Colonic mucosa (tissue), 4 donors: ENCODE measurements around the gene NELFB. TPM values are rescaled to one million over a fixed set of nuclear protein-coding genes. Genes with fewer than 3 reads are reported as not detected.

Source experiments
- DNase-seq: peaks from one replicate; pipeline ENCODE4 v3.0.0-alpha.2; 2020
- H3K27ac ChIP-seq: fragments of 200-600 bp; one replicate; pipeline ENCODE4 v1.8.0; 2021
- H3K27me3 ChIP-seq: fragments of 200-600 bp; one replicate; pipeline ENCODE4 v1.8.0; 2021
- H3K36me3 ChIP-seq: fragments of 200-600 bp; one replicate; pipeline ENCODE4 v1.8.0; 2021
- H3K4me1 ChIP-seq: fragments of 200-600 bp; one replicate; pipeline ENCODE4 v1.8.0; 2021; ENCODE audit warnings: mild to moderate bottlenecking
- H3K4me3 ChIP-seq: fragments of 200-600 bp; one replicate; pipeline ENCODE4 v1.8.0; 2021
- H3K9ac ChIP-seq, 2 donors: one replicate each; pipeline ENCODE4 v1.7.0; 2013; ENCODE audit warnings: control low read depth in 2 of 2, low read depth in 2 of 2, low read length in 2 of 2
- H3K9me3 ChIP-seq: fragments of 200-600 bp; one replicate; pipeline ENCODE4 v1.8.0; 2021
- CTCF ChIP-seq: fragments of 200-600 bp; IDR thresholded peaks from one replicate; pipeline ENCODE4 v1.8.0; 2022; ENCODE audit warnings: antibody characterized with exemption, mild to moderate bottlenecking
- intact Hi-C: fragments of 100-400 bp; cut with DNase I; formaldehyde crosslinking; loops from one replicate; pipeline ENCODE4 v1.14.1; 2022
- total RNA-seq, 2 donors: library from RNA; stranded (reverse); fragmentation: NEBNext Ultra II Directional in 1 of 2; extraction: Animal tissue kit (Norgen Biotek cat#: 25700) in 1 of 2; gene quantifications; one replicate each; pipeline ENCODE4 v1.2.1, GENCODE V29; 2021
- donor health status: healthy.
- donor health status: DM: no; HTN: no; CAD: no.
- donor health status: DM: no; HTN: no; CAD: no.

Gene NELFB
- total RNA-seq, 2 donors from 2014 or later = 62.1 to 87.1 TPM

- H3K27ac ChIP-seq = peak within 1 kb of the TSS; percentile 98
- H3K9ac ChIP-seq = peak within 1 kb of the TSS; percentile 85 to 99
- H3K4me3 ChIP-seq = peak within 1 kb of the TSS; percentile 66
- H3K4me1 ChIP-seq = peaks cover 35% of the 10 kb centered on the region
- no peak for TF ChIP-seq CTCF
- intact Hi-C loops = loop anchor here (5.0 kb wide), 1 partner anchor 105 kb away; no protein-coding TSS in a partner anchor
- H3K36me3 ChIP-seq = no peaks in the 10 kb centered on the region
- DNase-seq = peak; percentile 95
- no peaks in the 10 kb centered on the region for H3K9me3 ChIP-seq
- H3K27me3 ChIP-seq = peaks cover 11% of the 10 kb centered on the region
Measured at GRCh38 chr9:137302118-137302448, 47.0 kb downstream of the NELFB start, which contains the start of gene NRARP. NRARP (minus strand) TSS chr9:137302271; CDS start chr9:137301928, 343 bp downstream.

GRCh38 chr9:137302449-137303150 lies 47.5 kb downstream of the NELFB start:
- H3K9ac ChIP-seq = peak overlapping the region; percentile 82 to 96
- intact Hi-C loops = loop anchor here (5.0 kb wide), 1 partner anchor 105 kb away; no protein-coding TSS in a partner anchor
- no peaks in the 10 kb centered on the region for H3K9me3 ChIP-seq
- no peaks in the 10 kb centered on the region for H3K36me3 ChIP-seq
- peak overlapping the region; percentile 54 for H3K4me3 ChIP-seq
- no peak for DNase-seq
- peaks cover 37% of the 10 kb centered on the region for H3K4me1 ChIP-seq
- peaks cover 11% of the 10 kb centered on the region for H3K27me3 ChIP-seq
- peak; percentile 31 for TF ChIP-seq CTCF
- peak overlapping the region; percentile 98 for H3K27ac ChIP-seq

- peak overlapping the region; percentile 54 for H3K4me3 ChIP-seq
- no peaks in the 10 kb centered on the region for H3K36me3 ChIP-seq
- intact Hi-C loops = loop anchor here (5.0 kb wide), 1 partner anchor 104 kb away; no protein-coding TSS in a partner anchor
- H3K9ac ChIP-seq = peak overlapping the region; percentile 82 to 96
- H3K27ac ChIP-seq = peak overlapping the region; percentile 98
- DNase-seq = peak; percentile 75
- TF ChIP-seq CTCF = no peak
- peaks cover 8% of the 10 kb centered on the region for H3K27me3 ChIP-seq
- no peaks in the 10 kb centered on the region for H3K9me3 ChIP-seq
- H3K4me1 ChIP-seq = peaks cover 41% of the 10 kb centered on the region
Measured at GRCh38 chr9:137303151-137303892, 48.2 kb downstream of the NELFB start.

GRCh38 chr9:137303893-137304382 lies 48.8 kb downstream of the NELFB start:
- TF ChIP-seq CTCF = no peak
- peak overlapping the region; percentile 98 for H3K27ac ChIP-seq
- peaks cover 1% of the 10 kb centered on the region for H3K27me3 ChIP-seq
- H3K9ac ChIP-seq = peak overlapping the region; percentile 70 to 96
- no peaks in the 10 kb centered on the region for H3K36me3 ChIP-seq
- peak; percentile 45 for DNase-seq
- peaks cover 41% of the 10 kb centered on the region for H3K4me1 ChIP-seq
- H3K9me3 ChIP-seq = no peaks in the 10 kb centered on the region
- peak overlapping the region; percentile 54 for H3K4me3 ChIP-seq
- intact Hi-C loops = loop anchor here (5.0 kb wide), 1 partner anchor 103 kb away; no protein-coding TSS in a partner anchor

GRCh38 chr9:137304383-137305059 lies 49.4 kb downstream of the NELFB start:
- Histone ChIP-seq H3K36me3 (no peaks in the 10 kb centered on the region), H3K4me1 (peaks cover 41% of the 10 kb centered on the region), H3K9ac (peak overlapping the region; percentile 70 to 96), H3K4me3 (peak overlapping the region; percentile 54), H3K27me3 (no peaks in the 10 kb centered on the region), H3K9me3 (no peaks in the 10 kb centered on the region), H3K27ac (peak overlapping the region; percentile 98)
- intact Hi-C loops = loop anchor here (5.0 kb wide), 1 partner anchor 103 kb away; no protein-coding TSS in a partner anchor
- no peak for TF ChIP-seq CTCF
- peak; percentile 53 for DNase-seq
